Measurements from ENCODE around the gene KRT73.
A peak's percentile ranks its signal among the peaks of the same experiment; 100 is the strongest.

The KRT73 gene

DNA sequence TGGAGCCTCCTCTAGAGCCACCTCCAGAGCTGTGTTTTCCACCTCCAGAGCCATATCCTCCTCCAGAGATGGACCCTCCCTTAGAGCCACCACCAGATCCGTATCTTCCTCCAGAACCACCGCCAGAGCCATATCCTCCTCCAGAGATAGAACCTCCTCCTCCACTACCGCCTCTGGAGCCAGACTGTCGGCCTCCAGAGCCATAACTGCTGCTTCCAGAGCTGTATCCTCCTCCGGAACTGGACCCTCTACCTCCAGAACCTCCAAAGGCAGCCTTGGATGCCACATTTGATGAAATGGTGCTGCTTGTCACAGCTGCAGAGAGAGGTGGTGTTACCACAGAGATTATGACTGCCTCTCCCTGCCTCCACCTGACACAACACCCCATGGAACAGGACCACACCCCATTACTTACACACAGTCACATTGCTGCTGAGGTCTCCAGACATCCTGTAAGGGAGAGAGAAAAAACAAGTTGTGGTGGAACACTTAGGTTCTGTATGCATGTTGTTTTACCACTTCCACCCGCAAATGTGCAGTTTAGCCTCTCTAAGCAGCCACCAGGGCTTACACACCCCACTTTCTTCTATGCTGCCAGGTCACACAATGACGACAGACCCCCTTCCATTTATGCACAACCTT, 26.9 kb upstream of the KRT73 start:
- no peak for DNase-seq

DNA sequence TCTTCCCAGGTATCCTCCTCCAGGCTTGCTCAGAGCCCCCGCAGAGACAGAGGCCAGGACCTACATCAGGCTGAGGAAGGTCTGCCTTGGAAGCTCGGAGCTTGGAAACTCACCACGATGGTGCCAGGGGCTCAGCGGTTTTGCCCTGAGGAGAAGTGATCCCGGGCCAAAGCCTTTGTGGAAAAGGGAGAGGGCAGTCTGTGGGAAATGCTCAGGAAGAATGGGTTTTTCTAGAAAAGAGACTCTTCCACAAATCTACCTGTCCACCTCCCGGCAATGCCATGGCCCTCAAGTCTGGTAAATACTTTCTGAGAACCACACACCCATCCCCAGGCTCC, 25.7 kb upstream of the KRT73 start:
- DNase-seq, result no peak

- no peak for DNase-seq
Observed at GRCh38 chr12:52643233-52644077, 25.1 kb upstream of the KRT73 start.

- DNase-seq, result no peak
Observed at GRCh38 chr12:52641468-52641867, 23.1 kb upstream of the KRT73 start.

- DNase-seq, result no peak
Observed at GRCh38 chr12:52637299-52637698, 18.9 kb upstream of the KRT73 start.

- DNase-seq, result peak; percentile 5
Observed at GRCh38 chr12:52636592-52637258, 18.4 kb upstream of the KRT73 start.

DNA sequence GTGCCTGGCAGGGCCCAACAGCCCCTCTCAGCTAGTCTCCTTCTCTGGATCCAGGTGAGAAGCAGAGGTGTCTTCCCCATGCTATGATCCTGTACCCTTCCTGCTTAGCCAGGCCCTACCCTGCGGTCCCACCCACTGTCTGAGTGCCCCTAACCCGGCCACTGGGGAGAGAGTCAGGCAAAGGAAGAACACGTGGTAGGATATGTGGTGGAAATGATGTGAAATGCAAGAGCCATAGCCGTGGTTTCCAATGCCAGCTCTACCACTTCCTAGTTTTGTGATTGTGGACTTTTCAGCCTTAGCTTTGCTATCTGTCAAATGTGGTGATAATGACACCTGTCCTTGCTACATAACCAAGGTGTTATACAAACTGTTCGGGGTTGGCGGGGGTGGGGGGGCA, 17.8 kb upstream of the KRT73 start:
- DNase-seq, result no peak

- no peak for DNase-seq
Observed at GRCh38 chr12:52634266-52635056, 16.1 kb upstream of the KRT73 start.

GRCh38 chr12:52633383-52633782, 15.0 kb upstream of the KRT73 start:
- no peak for DNase-seq

- no peak for DNase-seq
Observed at GRCh38 chr12:52632656-52633055, 14.3 kb upstream of the KRT73 start.

DNA sequence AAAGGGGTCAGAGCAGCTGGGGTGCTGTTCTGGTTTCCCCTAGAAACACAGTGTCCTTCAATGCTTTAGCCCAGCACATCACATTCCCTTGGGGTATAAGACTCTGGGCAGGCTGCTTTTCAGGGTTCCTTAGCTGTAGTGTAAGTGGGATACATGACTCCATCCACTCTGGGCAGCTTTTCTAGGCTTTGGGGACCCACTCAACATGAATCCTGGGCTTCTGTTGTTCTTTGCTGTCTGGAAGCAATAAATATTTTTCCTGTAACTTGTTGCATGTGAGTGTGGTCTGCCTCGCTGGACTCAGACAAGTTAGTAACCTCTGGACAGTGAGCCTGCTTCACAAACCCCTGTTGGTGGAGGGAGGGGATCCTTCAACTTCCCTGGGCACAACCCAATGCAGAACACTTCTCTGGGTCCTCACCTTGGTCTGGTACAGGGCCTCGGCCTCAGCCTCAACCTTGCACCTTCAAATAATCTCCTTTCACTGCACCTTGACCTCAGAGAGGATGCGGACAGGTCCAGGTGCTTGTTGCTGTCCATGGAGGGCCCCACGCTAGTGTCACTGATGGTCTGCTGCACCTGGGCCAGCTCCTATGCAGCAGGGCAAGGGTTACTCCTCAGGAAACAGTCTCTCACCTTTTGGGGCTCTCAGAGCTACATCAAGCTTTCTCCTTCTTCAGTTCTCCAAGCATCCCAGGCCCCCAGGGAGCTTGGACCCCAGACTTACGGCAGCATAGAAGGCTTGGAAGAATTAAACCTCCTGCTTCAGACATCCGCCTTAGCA, 13.5 kb upstream of the KRT73 start:
- no peak for DNase-seq

DNA sequence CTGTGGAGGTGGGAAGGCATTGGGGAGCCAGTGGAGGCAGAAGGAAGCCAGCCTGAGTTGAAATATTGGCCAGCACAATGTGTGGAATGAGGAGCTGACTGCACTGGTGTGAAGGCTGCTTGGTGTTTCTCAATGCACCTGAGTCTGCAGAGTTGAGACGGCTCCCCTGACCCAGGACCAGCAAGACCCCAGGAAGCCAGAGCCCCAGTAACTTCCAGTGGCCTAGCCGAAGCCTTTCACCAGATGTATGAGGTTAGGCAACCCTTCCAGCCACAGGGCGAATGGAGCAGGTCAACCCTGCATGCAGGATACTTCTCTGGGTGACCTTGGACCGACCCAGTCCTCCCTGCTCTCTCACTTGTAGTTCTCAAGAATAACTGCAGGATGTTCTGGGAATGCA, 12.9 kb upstream of the KRT73 start:
- DNase-seq, result no peak

GRCh38 chr12:52630599-52631200, 12.3 kb upstream of the KRT73 start:
- no peak for DNase-seq

DNA sequence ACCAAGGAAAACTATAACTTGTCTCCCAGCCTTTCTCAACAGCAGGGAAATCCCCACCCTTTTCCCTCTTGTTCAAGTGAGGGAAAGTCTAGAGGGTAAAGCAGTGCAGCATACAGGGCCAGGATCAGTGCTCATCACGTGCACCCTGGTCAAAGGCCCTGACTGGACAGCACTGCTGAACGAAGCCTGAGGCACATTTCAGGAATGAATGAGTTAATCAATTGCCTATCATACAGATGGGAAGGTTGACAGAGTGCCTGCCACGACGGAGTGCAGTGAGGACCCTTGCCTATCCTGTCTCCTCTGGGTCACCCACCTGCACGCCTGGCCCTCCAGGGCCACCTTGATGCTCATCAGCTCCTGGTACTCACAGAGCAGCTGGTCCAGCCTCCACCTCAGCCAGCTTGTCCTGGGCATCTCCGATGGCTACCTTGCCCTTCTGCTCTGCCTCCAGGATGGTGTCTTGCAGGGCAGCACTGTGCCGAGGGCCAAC, 11.7 kb upstream of the KRT73 start:
- no peak for DNase-seq

GRCh38 chr12:52629281-52630007, 11.1 kb upstream of the KRT73 start:
- no peak for DNase-seq

- DNase-seq, result no peak
Observed at GRCh38 chr12:52628841-52629240, 10.5 kb upstream of the KRT73 start.

GRCh38 chr12:52628111-52628507, 9.8 kb upstream of the KRT73 start:
- no peak for DNase-seq

- no peak for DNase-seq
Observed at GRCh38 chr12:52627395-52628110, 9.2 kb upstream of the KRT73 start.

DNA sequence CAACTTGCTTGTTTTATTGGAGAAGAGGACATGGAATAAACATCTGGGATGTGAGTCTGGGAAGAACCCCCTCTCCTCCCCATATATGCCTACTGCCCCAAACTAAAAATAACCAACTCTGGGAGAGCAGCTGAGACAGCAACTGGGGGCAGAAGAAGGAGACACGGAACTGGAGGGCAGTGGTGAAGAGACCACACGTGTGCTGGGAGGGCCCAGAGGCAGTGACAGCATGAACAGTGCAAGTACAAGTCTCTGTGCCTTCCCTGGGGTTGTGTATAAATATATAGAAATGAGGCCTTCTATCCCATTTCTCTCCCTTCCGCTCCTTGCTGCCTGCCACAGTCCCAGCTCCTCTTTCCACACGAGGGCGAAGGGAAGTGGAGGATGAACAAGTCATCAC, 4.0 kb upstream of the KRT73 start:
- DNase-seq, result no peak

- DNase-seq, result no peak
Observed at GRCh38 chr12:52618866-52619265, 507 bp upstream of the KRT73 start.

DNA sequence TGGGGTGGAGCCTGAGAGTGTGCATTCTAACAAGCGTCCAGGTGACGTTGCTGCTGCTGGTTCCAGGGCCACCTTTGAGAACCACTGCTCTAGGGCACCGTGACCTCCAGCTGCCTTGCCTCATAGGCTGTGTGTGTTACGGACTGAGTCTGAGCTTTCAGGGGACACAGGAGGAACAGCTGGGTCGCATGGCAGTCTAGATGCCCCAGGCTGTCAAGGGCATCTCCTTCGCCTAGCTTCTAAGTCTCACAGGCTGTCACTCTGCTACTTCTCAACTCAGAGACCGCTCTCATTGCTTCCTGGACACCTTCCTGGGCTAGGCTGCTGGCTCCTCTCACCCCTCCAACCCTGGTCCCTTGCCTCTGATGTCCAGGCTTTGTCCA, 965 bp downstream of the KRT73 start:
- DNase-seq, result no peak
